SHP77 treated with DMSO at 0.1 percent for 48 hours (cell line): ENCODE results near the gene OBSL1.

Experiments
- DNase-seq: peaks from one replicate; lab custom pipeline; 2025; lab: John Stamatoyannopoulos, UW

The OBSL1 gene

GRCh38 chr2:219565130-219566080 lies 5.9 kb downstream of the OBSL1 start:
- DNase-seq = no peak

DNA sequence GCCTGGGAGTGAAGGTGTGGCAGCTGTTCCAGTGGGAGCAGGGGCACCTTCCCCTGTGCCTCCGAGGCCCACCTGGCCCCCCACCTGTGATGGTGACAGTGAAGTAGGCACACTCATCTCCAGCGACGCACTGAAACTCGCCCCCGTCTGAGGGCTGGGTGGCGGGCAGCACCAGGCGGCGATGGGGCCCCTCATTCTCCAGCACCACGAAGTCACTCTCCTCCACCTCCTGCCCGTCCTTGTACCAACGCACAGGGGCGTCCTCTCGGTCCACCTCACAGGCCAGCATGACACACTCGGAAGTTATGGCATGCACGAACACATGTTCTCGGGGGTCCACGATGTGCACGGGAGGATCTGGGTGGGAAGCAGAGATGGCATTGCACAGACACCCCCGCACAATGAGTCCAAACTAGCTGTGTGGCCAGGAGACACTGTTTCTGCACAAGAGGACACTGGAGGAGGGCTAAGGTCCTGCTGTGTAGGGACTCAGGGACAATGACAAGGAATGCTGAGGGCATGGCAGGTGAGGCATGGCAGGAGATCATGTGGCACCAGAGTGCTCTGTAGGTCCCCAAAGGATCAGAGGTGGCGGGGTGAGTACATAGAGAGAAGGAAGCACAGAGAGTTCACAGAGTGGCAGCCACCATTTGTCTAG lies 7.9 kb downstream of the OBSL1 start:
- DNase-seq = no peak

GRCh38 chr2:219562049-219563020 lies 9.0 kb downstream of the OBSL1 start:
- DNase-seq = no peak

GRCh38 chr2:219561179-219562048 lies 9.9 kb downstream of the OBSL1 start:
- no peak for DNase-seq

- no peak for DNase-seq
Measured at GRCh38 chr2:219560893-219561178, 10.5 kb downstream of the OBSL1 start.

GRCh38 chr2:219560037-219560892 lies 11.1 kb downstream of the OBSL1 start:
- DNase-seq = no peak

- no peak for DNase-seq
Measured at GRCh38 chr2:219559156-219559915, 12.0 kb downstream of the OBSL1 start.

GRCh38 chr2:219557791-219558785 lies 13.3 kb downstream of the OBSL1 start:
- no peak for DNase-seq

GRCh38 chr2:219557320-219557719 lies 14.0 kb downstream of the OBSL1 start:
- no peak for DNase-seq

GRCh38 chr2:219556413-219556812 lies 14.9 kb downstream of the OBSL1 start:
- DNase-seq = no peak

DNA sequence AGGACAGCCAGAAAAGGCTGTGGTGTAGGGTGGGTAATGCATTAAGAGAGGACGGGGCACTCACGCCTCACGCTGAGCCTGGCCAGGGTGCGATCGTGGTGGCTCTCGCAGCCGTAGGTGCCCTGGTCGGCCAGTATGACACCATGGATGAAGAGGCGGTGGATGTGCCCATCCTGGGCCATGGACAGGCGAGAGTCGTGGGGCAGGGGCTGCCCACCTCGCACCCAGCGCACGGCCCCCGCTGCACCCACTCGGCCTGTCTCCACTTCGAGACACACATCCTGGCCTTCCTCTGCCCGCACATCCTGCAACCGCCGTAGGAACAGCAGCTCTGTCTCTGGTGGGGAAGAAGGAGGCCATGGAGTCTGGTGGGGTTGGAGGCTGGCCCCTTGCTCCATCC lies 15.4 kb downstream of the OBSL1 start:
- no peak for DNase-seq

GRCh38 chr2:219554350-219554749 lies 17.0 kb downstream of the OBSL1 start:
- no peak for DNase-seq

DNA sequence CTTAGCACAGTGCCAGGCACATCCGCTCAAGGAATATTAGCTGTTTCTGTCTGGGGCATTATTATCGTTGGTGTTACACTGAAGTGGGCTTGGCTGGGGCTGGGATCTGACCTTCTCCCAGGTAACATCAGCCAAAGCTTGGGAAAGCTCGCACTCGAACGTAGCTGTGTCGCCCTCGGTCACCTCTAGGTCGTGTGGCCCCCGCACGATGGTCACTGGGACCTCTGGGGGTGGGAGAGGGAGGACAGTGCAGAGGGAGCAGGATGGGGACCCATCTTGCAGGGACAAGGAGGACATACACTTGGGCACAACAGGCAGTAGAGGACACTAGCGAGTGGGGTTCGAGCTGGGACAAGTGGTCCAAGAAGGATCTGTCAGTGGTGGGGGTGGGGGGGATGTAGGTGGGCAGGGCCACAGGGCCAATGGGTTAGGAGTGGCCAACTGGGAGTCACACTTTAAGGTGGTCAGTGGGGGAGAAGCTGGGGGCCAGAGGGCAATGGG lies 17.8 kb downstream of the OBSL1 start:
- DNase-seq = no peak

DNA sequence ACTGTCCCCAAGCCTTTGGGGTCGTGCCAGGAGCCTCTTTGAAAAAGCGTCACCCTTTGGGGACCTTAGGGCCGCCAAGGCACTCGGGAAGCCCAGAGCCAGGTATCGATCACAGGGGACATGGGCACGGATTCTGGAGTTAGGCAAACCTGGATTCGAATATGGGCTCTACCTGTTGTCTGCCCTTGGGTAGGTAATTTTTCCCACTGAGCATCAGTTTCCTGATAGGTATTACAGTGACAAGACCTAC lies 18.2 kb downstream of the OBSL1 start:
- DNase-seq = no peak

DNA sequence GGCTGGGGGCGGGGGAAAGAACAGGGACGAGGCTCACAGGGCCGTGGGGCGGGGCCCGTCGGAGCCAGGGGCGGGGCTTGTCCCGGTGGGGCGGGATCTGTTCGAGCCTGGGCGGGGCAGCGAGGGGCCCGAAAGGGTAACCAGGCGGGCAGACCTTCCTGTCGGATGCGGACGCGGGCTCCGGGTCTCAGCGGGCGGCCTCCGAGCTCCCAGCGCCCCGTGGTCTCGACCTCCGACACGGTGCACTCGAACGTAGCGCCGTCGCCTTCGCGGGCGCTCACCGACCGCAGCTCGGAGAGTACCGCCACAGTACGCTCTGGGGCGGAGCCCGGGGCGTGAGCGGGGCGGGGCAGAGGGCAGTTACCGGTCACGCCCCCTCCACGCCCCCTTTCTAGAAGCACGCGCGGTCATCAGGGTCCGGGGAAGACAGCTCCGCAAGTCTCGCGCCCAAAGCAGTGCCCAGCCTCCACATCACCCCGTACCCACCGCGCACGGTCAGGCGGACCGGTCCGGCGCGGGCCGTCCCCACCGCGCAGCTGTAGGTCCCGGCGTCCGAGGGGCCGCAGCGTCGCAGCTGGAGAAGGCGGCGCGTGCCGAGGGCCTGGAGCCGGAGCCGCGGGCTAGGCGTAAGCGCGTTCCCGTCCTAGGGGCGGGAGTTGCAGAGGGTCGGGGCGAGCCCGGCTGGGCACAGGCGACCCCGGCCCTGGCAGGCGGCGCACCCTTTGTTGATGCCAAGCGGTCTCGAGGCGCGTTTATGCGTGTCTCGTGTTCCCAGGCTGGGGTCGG lies 18.8 kb downstream of the OBSL1 start:
- peak; percentile 68 for DNase-seq

GRCh38 chr2:219551441-219552381 lies 19.6 kb downstream of the OBSL1 start:
- DNase-seq = no peak

GRCh38 chr2:219549619-219550018 lies 21.7 kb downstream of the OBSL1 start:
- DNase-seq = no peak
